Spleen (tissue), 7 donors: Measurements from ENCODE around the gene LHFPL3.

Experiments used
- CTCF ChIP-seq, 11 experiments: fragments of 200-600 bp in 7 of 11; fragments of 450-650 bp in 4 of 11; sonication (generic) in 4 of 11; IDR thresholded peaks in 8 of 11; conservative IDR thresholded peaks in 3 of 11; 1 replicate in 7 of 11; 2 replicates in 4 of 11; pipeline versions ENCODE4 v1.4.0 to v1.8.0; 2016 to 2021; ENCODE audit warnings: antibody characterized with exemption in 11 of 11, inconsistent platforms in 4 of 11, mild to moderate bottlenecking in 1 of 11
- POLR2A ChIP-seq, 3 donors: fragments of 450-650 bp; IDR thresholded peaks; one replicate each; pipeline ENCODE4 v1.5.1; 2017; ENCODE audit warnings: antibody characterized with exemption in 3 of 3, mild to moderate bottlenecking in 1 of 3
- POLR2AphosphoS5 ChIP-seq, 3 donors: sonication (generic); formaldehyde crosslinking; IDR thresholded peaks; one replicate each; pipeline ENCODE4 v1.5.1; 2017; ENCODE audit warnings: antibody characterized with exemption in 3 of 3
- donor health status: DM: no; HTN: no; CAD: no; lungs with moderate emphysema.
- donor health status: DM: no; HTN: no; CAD: no.
- donor health status: DM: no; HTN: no; CAD: no.

- TF ChIP-seq CTCF (IDR thresholded peaks at IDR 0.05 in 8 of 11, conservative IDR thresholded peaks at IDR 0.05 in 3 of 11): no peak
- no peak for TF ChIP-seq POLR2A (IDR thresholded peaks at IDR 0.05)
- no peak for TF ChIP-seq POLR2AphosphoS5 (IDR thresholded peaks at IDR 0.05)
Measured at GRCh38 chr7:104499975-104500374, 171.6 kb downstream of the LHFPL3 start.
